GM23338 (cell line): Measurements from ENCODE around the gene ST14.
A peak's percentile ranks its signal among the peaks of the same experiment; 100 is the strongest.

ENCODE experiments used
- CTCF ChIP-seq, 2 experiments: fragments of 200-600 bp in 1 of 2; sonication (generic) in 1 of 2; conservative IDR thresholded peaks; 2 replicates each; pipeline versions ENCODE4 v1.5.1 to v1.6.1; 2016 to 2017; ENCODE audit warnings: antibody characterized with exemption in 2 of 2, low read depth in 2 of 2, mild to moderate bottlenecking in 2 of 2, moderate library complexity in 1 of 2
- EZH2phosphoT487 ChIP-seq: fragments of 200-600 bp; sonication (generic); IDR thresholded peaks from one replicate; pipeline ENCODE4 v1.8.1; 2018; ENCODE audit warnings: antibody characterized with exemption; ENCODE audit not compliant: unreplicated experiment
- POLR2AphosphoS5 ChIP-seq: IDR thresholded peaks from 2 replicates; pipeline ENCODE4 v1.6.1; 2016; ENCODE audit warnings: antibody characterized with exemption, low read depth
- REST ChIP-seq: IDR thresholded peaks from one replicate; pipeline ENCODE4 v1.6.1; 2018; ENCODE audit warnings: antibody characterized with exemption; ENCODE audit not compliant: unreplicated experiment

GRCh38 chr11:130131961-130132850 lies 27.4 kb upstream of the ST14 start:
- TF ChIP-seq CTCF (conservative IDR thresholded peaks at IDR 0.05; ENCODE audit: low read depth in 2 of 2) (peak; percentile 77 to 87), POLR2AphosphoS5 (no peak), EZH2phosphoT487 (no peak), REST (no peak)
